IPS DF 4.7 (cell line): ENCODE data around the gene SOS2.
"Not testable (repeated sequence)": the region's sequence is repeated elsewhere in the genome, so short reads cannot be mapped to it uniquely, and the experiment has no call there.

Experiments used
- DNase-seq: peaks from one replicate; pipeline ENCODE4 v3.0.0-alpha.2; 2013; ENCODE audit warnings: low spot score; ENCODE audit errors: extremely low read depth

SOS2 gene

DNA sequence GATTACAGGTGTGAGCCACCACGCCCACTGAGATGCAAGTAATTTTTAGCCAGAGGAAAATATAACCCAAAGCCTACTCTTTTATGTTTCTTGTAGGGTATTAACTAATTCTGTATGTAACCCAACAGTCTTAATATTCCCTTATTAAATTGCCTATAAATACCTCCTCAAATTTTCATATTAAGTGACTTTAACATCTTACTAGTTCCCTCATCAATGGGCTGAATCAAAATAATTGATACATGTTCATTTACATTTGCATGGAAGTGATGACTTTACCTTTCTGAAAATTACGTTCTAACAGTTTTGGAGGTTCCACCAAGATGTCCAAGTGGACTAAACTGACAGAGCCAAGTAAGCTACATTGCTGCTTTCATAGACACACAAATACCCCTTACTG, 3.1 kb downstream of the SOS2 start:
- no peak for DNase-seq

DNA sequence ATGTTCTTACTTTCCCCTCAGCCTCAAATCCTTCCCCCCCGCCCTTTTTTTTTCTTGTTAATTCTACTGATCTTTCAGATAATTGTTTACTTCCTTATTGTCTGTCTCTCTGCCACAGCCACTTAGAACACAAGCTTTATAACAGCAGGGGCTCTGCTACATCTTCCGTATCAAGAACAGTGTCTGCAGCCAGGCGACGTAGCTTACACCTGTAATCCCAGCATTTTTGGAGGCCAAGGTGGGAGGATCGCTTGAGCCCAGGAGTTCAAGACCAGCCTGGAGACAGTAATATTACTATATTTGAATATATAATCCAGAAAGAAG, 5.4 kb downstream of the SOS2 start:
- no peak for DNase-seq

GRCh38 chr14:50225067-50225973, 6.1 kb downstream of the SOS2 start:
- DNase-seq: no peak

- no peak for DNase-seq
Observed at GRCh38 chr14:50222055-50222613, 9.2 kb downstream of the SOS2 start.

DNA sequence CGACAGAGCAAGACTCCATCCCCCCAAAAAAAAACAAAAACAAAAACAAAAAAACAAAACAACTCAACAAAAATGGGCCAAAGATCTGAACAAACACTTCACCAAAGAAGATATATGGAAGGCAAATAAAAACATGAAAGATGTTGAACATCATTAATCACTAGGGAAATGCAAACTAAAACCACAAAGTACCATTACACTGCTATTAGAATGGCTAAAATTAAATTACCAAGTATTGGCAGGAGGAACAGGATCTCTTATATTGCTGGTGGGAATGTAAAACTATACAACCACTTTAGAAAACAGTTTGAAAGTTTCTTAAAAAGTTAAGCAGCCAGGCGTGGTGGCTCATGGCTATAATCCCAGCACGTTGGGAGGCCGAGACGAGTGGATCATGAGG, 12.9 kb downstream of the SOS2 start:
- no peak for DNase-seq

- DNase-seq: no peak
Observed at GRCh38 chr14:50215416-50215815, 16.0 kb downstream of the SOS2 start.

DNA sequence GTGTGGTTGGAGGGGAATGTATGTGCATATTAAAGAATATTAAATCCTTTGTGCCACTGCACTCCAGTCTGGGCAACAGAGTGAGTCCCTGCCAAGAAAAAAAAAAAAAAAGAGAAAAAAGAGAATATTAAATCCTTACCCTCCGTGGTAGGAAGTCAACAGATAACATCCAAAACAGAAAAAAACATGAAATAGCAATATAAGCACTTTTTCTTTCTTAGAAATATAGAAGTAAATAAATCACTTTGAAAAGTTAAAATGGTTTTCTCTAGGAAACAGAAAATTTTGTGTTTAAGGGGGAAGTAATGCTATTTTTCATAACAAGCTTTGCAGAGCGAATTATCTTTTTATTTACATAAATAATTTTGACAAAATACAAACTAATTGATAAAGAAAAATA, 17.6 kb downstream of the SOS2 start:
- DNase-seq: no peak

DNA sequence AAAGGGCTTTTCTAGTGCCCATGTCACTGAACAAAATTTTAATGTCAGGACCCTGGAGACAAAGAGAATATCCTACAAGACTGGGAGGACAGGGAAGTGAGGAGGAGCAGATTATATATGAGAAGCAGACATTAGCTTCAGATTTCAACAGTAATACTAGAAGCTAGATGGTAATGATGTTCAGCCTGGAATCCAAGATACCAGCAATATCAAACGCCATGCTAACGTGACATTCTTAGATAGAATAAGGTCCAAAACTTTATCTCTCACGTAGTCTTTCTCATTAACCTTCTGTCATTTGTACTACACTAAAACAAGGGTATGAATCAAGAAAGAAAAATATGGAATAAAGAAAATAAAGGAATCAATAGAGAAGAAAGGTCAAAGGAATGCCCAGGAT, 18.7 kb downstream of the SOS2 start:
- DNase-seq: no peak

DNA sequence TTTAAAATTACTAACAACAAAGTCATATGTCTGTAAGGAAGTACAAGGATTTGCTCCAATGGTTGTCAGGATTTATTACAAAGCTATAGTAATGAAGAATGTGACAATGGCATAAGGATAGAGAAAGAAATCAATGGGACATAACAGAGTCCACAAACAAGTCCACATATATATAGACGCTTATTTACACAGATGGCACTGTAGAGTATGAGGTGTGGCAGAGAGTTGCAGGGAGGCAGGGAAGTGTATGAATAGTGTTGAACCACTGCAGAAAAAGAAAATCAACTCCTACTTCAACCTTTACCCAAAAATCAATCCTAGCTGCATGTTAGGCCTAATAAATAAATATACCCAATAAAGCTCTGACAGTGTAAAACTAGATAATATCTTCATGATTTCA, 21.3 kb downstream of the SOS2 start:
- DNase-seq: no peak

DNA sequence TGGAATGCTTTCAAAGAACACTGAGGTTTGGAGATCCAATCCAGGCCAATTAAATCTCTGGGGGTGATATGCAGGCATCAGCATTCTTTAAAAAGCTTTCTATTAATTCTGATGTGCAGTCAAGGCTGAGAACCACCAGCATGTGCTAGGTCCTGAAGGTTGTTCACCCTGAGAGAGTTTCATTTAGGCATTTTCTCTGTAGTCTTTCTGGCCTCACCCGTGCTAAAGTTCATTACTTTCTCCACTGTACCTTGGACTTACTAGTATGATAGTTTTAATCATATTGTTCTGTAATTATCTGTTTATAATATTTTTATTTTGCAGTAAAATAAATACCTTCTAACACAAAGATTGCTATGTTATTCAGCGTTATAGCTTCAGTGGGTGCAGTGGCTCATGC, 32.9 kb downstream of the SOS2 start:
- DNase-seq: no peak

- DNase-seq: no peak
Observed at GRCh38 chr14:50191499-50191898, 39.9 kb downstream of the SOS2 start.

DNA sequence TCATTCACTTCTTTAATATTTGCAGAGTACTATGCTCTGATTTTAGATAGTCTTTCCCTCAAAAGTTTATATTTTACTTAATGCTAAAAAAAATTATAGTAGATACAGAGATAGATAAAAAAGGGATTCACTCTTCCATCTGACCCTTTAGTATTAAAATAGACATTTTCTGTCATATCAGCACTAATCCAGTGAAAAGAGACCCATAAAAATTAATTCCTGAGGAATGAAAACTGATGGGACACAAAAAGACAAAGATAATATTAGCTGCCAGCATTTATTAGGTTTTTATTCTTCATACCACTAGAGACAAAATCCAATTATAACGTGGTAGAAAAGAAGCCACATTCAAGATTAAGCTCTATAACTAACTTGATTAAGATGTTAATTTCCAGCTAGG, 45.3 kb downstream of the SOS2 start:
- no peak for DNase-seq

DNA sequence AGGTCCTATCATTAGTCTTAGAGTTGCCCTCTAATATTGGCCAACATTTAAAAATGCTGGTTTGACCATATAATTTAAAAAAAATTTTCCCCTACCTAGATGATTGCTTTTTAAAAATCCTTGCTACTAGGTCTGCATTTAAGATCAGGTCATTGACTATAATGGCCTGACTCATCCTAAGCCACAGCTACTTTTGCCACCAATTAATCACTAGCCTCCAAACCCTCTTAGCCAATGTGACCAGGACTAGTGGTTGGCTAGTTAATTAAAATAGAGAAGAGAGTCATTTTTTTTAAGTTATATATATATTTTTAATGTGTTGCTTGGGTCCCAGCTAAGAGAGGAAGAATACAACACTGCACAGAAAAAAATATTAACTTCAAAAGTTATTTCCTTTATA, 57.5 kb downstream of the SOS2 start:
- no peak for DNase-seq

DNA sequence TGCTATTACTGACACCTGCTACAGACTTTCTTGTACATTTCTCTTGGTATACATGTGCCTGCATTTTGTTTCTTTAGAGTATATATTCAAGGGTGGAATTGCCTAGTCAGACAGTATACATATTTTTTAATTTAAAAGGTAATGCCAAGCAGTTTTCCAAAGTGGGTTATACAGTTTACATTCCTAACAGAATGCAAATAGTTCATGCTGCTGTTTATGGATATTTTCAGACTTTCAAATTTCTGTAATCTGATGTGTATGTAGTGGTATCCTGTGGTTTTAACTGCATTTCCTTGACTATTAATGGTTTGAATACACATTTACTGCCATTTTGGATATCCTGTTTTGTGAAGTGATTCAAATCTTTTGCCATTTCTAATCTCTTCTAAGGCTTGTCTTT, 59.5 kb downstream of the SOS2 start:
- no peak for DNase-seq

GRCh38 chr14:50167381-50167780, 64.0 kb downstream of the SOS2 start:
- DNase-seq: not testable (repeated sequence)

DNA sequence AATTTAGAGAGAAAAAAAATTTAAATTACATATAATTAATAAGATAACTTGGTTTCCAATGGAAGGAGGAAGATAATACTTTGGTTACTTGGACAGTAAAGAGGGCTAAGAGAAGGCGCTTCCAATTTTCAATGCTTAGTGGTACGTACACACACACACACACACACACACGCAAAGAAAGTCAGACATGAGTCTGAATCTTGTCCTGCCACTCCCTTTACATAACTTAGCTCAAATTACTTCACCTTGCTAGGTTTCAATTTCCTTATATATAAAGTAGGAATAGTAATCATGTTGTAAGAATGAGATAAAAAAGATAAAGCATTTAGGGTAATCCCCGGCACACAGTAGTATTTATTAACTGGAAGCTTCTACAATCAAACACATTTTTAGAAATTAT, 75.3 kb downstream of the SOS2 start:
- no peak for DNase-seq

GRCh38 chr14:50148799-50149198, 82.6 kb downstream of the SOS2 start:
- DNase-seq: no peak

- no peak for DNase-seq
Observed at GRCh38 chr14:50139192-50139591, 92.2 kb downstream of the SOS2 start.

DNA sequence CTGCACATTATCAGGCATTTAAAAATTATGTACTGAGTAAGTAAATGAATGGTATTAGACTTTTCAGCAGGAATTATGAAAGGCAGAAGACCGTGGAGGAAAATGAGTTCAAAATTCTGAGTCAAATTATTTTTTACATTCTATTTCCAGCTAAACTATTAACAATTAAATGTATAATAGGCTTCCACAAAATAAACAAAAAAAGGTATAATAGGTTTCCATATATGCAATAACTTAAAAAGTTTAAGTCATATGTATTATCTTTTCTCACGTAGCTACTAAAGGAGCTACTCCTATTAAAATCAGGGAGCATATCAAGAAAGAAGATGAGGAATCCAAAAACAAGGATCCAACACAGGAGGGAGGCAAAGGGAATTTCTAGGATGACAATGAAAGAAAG, 103.6 kb downstream of the SOS2 start:
- DNase-seq: no peak

DNA sequence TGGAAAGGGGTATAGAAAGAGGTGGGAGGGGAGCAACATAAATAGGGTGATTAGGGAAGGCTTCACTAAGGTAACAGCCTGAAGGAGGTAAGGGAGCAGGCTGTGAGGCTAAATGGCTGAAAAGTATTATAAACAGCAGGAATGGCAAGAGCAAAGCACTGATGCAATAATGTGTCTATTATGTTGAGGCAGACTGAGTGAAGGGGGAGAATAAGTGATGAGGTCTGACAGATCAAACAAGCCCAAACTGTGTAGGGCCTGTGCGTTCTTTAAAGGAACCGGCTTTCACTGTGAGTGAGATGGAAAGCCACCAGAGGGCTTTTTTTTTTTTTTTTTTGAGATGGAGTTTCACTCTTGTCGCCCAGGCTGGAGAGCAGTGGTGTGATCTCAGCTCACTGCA, 108.3 kb downstream of the SOS2 start:
- DNase-seq: no peak

DNA sequence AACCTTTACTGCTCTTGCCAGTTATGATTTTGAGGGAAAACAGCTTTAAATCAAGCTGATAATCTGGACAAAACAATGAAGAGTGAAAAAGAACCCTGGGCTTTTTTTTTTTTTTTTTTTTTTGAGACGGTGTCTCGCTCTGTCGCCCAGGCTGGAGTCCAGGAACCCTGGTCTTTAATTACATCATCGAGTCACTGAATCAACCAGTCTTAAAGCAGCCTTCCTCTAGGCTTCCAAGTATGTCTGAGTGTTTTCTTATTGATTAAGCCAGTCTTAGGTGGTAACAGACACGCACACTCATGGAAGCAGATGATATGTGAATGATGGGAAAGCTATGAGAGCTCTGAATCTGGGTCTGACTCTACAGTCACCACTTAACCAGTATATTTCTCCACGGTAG, 109.1 kb downstream of the SOS2 start:
- no peak for DNase-seq

DNA sequence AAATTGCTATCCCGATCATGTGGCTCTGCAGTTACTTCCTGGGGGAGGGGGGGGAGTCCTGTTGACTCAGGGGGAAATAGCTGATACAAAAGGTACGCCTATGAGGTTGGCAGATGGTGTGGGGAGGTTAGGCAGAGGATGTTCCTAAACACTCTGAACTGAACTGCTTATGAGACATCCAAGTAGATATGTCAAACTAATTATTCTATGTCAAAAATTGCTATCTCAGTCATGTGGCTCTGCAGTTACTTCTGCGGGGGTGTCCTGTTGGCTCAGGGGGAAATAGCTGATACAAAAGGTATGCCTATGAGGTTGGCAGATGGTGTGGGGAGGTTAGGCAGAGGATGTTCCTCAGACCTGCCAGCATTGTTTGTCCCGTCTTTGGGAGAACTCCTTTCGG, 109.9 kb downstream of the SOS2 start:
- DNase-seq: no peak

GRCh38 chr14:50117456-50117855, 113.9 kb downstream of the SOS2 start:
- no peak for DNase-seq
